HCT116 (cell line): ENCODE data around the gene RUFY1.

Experiments
- CEBPB ChIP-seq: IDR thresholded peaks from 2 replicates; pipeline ENCODE4 v1.6.1; 2012; ENCODE audit warnings: low read depth
- EZH2 ChIP-seq: fragments of 200-600 bp; sonication (generic); IDR thresholded peaks from 2 replicates; pipeline ENCODE4 v1.6.1; 2017; ENCODE audit warnings: antibody characterized with exemption, mixed run types
- POLR2AphosphoS5 ChIP-seq: IDR thresholded peaks from 2 replicates; pipeline ENCODE4 v1.6.1; 2011; ENCODE audit warnings: mild to moderate bottlenecking, low read depth, low read length, moderate library complexity
- RAD21 ChIP-seq: IDR thresholded peaks from 2 replicates; pipeline ENCODE4 v1.6.1; 2012; ENCODE audit warnings: low read depth, mild to moderate bottlenecking
- REST ChIP-seq: IDR thresholded peaks from 2 replicates; pipeline ENCODE4 v1.6.1; 2012; ENCODE audit warnings: low read depth
- SRF ChIP-seq: IDR thresholded peaks from 2 replicates; pipeline ENCODE4 v1.6.1; 2012; ENCODE audit warnings: low read depth
- TF ChIP-seq, protein P1 (sequence below), 3 experiments: fragments of 200-600 bp in 1 of 3; sonication (generic) in 1 of 3; IDR thresholded peaks in 2 of 3; conservative IDR thresholded peaks in 1 of 3; 2 replicates each; pipeline ENCODE4 v1.5.1; 2012 to 2017; ENCODE audit warnings: low read depth in 2 of 3, low read length in 2 of 3, antibody characterized with exemption in 1 of 3, borderline replicate concordance in 1 of 3, control low read depth in 1 of 3, mild to moderate bottlenecking in 1 of 3, mixed read lengths in 1 of 3, mixed run types in 1 of 3, moderate library complexity in 1 of 3; ENCODE audit not compliant: insufficient read depth in 1 of 3

- TF ChIP-seq, protein P1, sequence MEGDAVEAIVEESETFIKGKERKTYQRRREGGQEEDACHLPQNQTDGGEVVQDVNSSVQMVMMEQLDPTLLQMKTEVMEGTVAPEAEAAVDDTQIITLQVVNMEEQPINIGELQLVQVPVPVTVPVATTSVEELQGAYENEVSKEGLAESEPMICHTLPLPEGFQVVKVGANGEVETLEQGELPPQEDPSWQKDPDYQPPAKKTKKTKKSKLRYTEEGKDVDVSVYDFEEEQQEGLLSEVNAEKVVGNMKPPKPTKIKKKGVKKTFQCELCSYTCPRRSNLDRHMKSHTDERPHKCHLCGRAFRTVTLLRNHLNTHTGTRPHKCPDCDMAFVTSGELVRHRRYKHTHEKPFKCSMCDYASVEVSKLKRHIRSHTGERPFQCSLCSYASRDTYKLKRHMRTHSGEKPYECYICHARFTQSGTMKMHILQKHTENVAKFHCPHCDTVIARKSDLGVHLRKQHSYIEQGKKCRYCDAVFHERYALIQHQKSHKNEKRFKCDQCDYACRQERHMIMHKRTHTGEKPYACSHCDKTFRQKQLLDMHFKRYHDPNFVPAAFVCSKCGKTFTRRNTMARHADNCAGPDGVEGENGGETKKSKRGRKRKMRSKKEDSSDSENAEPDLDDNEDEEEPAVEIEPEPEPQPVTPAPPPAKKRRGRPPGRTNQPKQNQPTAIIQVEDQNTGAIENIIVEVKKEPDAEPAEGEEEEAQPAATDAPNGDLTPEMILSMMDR (IDR thresholded peaks at IDR 0.05 in 2 of 3, conservative IDR thresholded peaks at IDR 0.05 in 1 of 3; ENCODE audit: borderline replicate concordance in 1 of 3, insufficient read depth in 1 of 3, low read depth in 2 of 3, low read length in 2 of 3), result no peak
- TF ChIP-seq POLR2AphosphoS5, result no peak
- no peak for TF ChIP-seq REST
- TF ChIP-seq RAD21, result no peak
- no peak for TF ChIP-seq CEBPB
- TF ChIP-seq SRF, result no peak
- no peak for TF ChIP-seq EZH2
These were observed 46.1 kb downstream of the RUFY1 start for GRCh38 chr5:179596421-179596820.
